Liver (tissue), 9 donors: ENCODE measurements around the gene TLNRD1. TPM values are rescaled to one million over a fixed set of nuclear protein-coding genes. Genes with fewer than 3 reads are reported as not detected.

Source experiments
- DNase-seq: peaks from one replicate; pipeline ENCODE4 v3.0.0-alpha.2; 2017; ENCODE audit warnings: low spot score
- H3K27ac ChIP-seq, 2 donors: one replicate each; pipeline ENCODE4 v1.7.0; 2013; ENCODE audit warnings: inconsistent platforms in 2 of 2, low read length in 2 of 2, control low read depth in 1 of 2, low read depth in 1 of 2, mild to moderate bottlenecking in 1 of 2
- H3K27me3 ChIP-seq, 4 donors: one replicate each; pipeline versions ENCODE4 v1.6.1 to v1.7.0; 2013; ENCODE audit warnings: low read length in 3 of 4, inconsistent platforms in 1 of 4, mild to moderate bottlenecking in 1 of 4, moderate library complexity in 1 of 4; ENCODE audit not compliant: control insufficient read depth in 4 of 4, insufficient read depth in 4 of 4
- H3K36me3 ChIP-seq, 4 donors: one replicate each; pipeline versions ENCODE4 v1.6.1 to v1.7.0; 2013; ENCODE audit warnings: low read length in 3 of 4, mild to moderate bottlenecking in 3 of 4, low read depth in 1 of 4, moderate library complexity in 1 of 4; ENCODE audit not compliant: control insufficient read depth in 4 of 4, insufficient read depth in 3 of 4
- H3K4me1 ChIP-seq, 4 donors: one replicate each; pipeline versions ENCODE4 v1.6.1 to v1.7.0; 2013; ENCODE audit warnings: low read length in 3 of 4, mild to moderate bottlenecking in 3 of 4, moderate library complexity in 1 of 4; ENCODE audit not compliant: control insufficient read depth in 4 of 4, insufficient read depth in 4 of 4
- H3K4me3 ChIP-seq, 3 donors: one replicate each; pipeline versions ENCODE4 v1.6.1 to v1.7.0; 2013; ENCODE audit warnings: low read length in 3 of 3, control low read depth in 1 of 3, low read depth in 1 of 3, mild to moderate bottlenecking in 1 of 3
- H3K9ac ChIP-seq, 2 donors: one replicate each; pipeline ENCODE4 v1.7.0; 2013; ENCODE audit warnings: low read length in 2 of 2, mild to moderate bottlenecking in 2 of 2, moderate library complexity in 2 of 2, control low read depth in 1 of 2, low read depth in 1 of 2
- H3K9me3 ChIP-seq, 4 donors: one replicate each; pipeline versions ENCODE4 v1.6.1 to v1.7.0; 2013; ENCODE audit warnings: low read length in 3 of 4; ENCODE audit not compliant: control insufficient read depth in 4 of 4
- ATF3 ChIP-seq: IDR thresholded peaks from 2 replicates; pipeline ENCODE4 v1.6.1; 2016; ENCODE audit warnings: antibody characterized with exemption
- EGR1 ChIP-seq, 2 donors: IDR thresholded peaks; 2 replicates each; pipeline ENCODE4 v1.6.1; 2016 to 2018; ENCODE audit warnings: antibody characterized with exemption in 2 of 2, low read depth in 2 of 2
- FOXA1 ChIP-seq: IDR thresholded peaks from 2 replicates; pipeline ENCODE4 v1.6.1; 2016; ENCODE audit warnings: antibody characterized with exemption
- FOXA2 ChIP-seq: IDR thresholded peaks from 2 replicates; pipeline ENCODE4 v1.6.1; 2016; ENCODE audit warnings: antibody characterized with exemption
- GABPA ChIP-seq, 2 donors: IDR thresholded peaks in 1 of 2; conservative IDR thresholded peaks in 1 of 2; 2 replicates each; pipeline ENCODE4 v1.6.1; 2016; ENCODE audit warnings: antibody characterized with exemption in 2 of 2, mild to moderate bottlenecking in 1 of 2, moderate library complexity in 1 of 2
- HNF4A ChIP-seq, 2 donors: conservative IDR thresholded peaks; 2 replicates each; pipeline ENCODE4 v1.6.1; 2016; ENCODE audit warnings: antibody characterized with exemption in 2 of 2, mild to moderate bottlenecking in 2 of 2
- HNF4G ChIP-seq: IDR thresholded peaks from 2 replicates; pipeline ENCODE4 v1.6.1; 2016; ENCODE audit warnings: antibody characterized with exemption
- JUND ChIP-seq, 2 donors: IDR thresholded peaks; 2 replicates each; pipeline ENCODE4 v1.6.1; 2016; ENCODE audit warnings: antibody characterized with exemption in 2 of 2
- NR2F2 ChIP-seq: IDR thresholded peaks from 2 replicates; pipeline ENCODE4 v1.6.1; 2016; ENCODE audit warnings: antibody characterized with exemption
- RAD21 ChIP-seq, 2 donors: IDR thresholded peaks; 2 replicates each; pipeline ENCODE4 v1.6.1; 2016; ENCODE audit warnings: antibody characterized with exemption in 2 of 2, mild to moderate bottlenecking in 2 of 2
- REST ChIP-seq: IDR thresholded peaks from 2 replicates; pipeline ENCODE4 v1.6.1; 2016; ENCODE audit warnings: antibody characterized with exemption, mild to moderate bottlenecking
- RXRA ChIP-seq, 2 donors: IDR thresholded peaks; 2 replicates each; pipeline ENCODE4 v1.6.1; 2017 to 2018; ENCODE audit warnings: antibody characterized with exemption in 2 of 2, mild to moderate bottlenecking in 1 of 2
- SP1 ChIP-seq: IDR thresholded peaks from 2 replicates; pipeline ENCODE4 v1.6.1; 2018; ENCODE audit warnings: antibody characterized with exemption, mild to moderate bottlenecking
- TAF1 ChIP-seq: conservative IDR thresholded peaks from 2 replicates; pipeline ENCODE4 v1.6.1; 2016; ENCODE audit warnings: antibody characterized with exemption, mild to moderate bottlenecking
- YY1 ChIP-seq: IDR thresholded peaks from 2 replicates; pipeline ENCODE4 v1.6.1; 2016; ENCODE audit warnings: antibody characterized with exemption, mild to moderate bottlenecking
- WGBS: extraction: QIAGEN DNeasy Blood & Tissue Kit; methylation state at CpG from one replicate; pipeline ENCODE4 v1.1.7; 2013; 5-methylcytosine and 5-hydroxymethylcytosine counted together
- polyA plus RNA-seq, 2 donors: library from polyadenylated mRNA; stranded (reverse) in 1 of 2; unstranded in 1 of 2; fragments of 200-250 nt in 1 of 2; fragments of >200 nt in 1 of 2; fragmentation: Nextera tagmentation in 1 of 2; extraction: Ambion mirVana in 1 of 2; gene quantifications; one replicate each; pipeline versions ENCODE4 v1.2.1 to v1.2.3, GENCODE V29; 2013 to 2015
- total RNA-seq, 2 donors: library from RNA; depleted of rRNA; stranded (reverse); fragments of >200 nt; gene quantifications; one replicate each; pipeline ENCODE4 v1.2.3, GENCODE V29; 2014
- TF ChIP-seq, protein P1 (sequence below): IDR thresholded peaks from 2 replicates; pipeline ENCODE4 v1.6.1; 2016; ENCODE audit warnings: antibody characterized with exemption
- TF ChIP-seq, protein P2 (sequence below): fragments of 150-350 bp; IDR thresholded peaks from 2 replicates; pipeline ENCODE4 v1.5.1; 2017; ENCODE audit warnings: improper control_type of control experiment, low read depth, low read length; ENCODE audit not compliant: missing input control
- TF ChIP-seq, protein P3 (sequence below): IDR thresholded peaks from 2 replicates; pipeline ENCODE4 v1.6.1; 2016; ENCODE audit warnings: antibody characterized with exemption
- donor health status: healthy.
- donor health status: healthy.
- donor health status: healthy.
- donor health status: healthy.
- donor health status: healthy.

Gene TLNRD1
- total and polyA plus RNA-seq, 4 donors: 1.1 to 5.8 (median 3.2) TPM

DNA sequence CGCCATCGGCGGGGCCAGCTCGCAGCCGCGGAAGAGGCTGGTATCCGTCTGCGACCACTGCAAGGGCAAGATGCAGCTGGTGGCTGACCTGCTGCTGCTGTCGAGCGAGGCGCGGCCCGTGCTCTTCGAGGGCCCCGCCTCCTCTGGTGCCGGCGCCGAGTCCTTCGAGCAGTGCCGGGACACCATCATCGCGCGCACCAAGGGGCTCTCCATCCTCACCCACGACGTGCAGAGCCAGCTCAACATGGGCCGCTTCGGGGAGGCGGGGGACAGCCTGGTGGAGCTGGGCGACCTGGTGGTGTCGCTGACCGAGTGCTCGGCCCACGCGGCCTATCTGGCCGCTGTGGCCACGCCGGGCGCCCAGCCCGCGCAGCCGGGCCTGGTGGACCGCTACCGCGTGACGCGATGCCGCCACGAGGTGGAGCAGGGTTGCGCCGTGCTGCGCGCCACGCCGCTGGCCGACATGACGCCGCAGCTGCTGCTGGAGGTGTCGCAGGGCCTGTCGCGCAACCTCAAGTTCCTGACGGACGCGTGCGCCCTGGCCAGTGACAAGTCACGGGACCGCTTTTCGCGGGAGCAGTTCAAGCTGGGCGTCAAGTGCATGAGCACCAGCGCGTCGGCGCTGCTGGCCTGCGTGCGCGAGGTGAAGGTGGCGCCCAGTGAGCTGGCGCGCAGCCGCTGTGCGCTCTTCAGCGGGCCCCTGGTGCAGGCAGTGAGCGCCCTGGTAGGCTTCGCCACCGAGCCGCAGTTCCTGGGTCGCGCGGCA is 1.8 kb downstream of the TLNRD1 start:
- peak overlapping the region; percentile 73 to 94 (median 76) for H3K4me3 ChIP-seq
- H3K4me1 ChIP-seq: peaks cover 26 to 55% (median 39%) of the 10 kb centered on the region in 4 donors
- peak overlapping the region; percentile 94 to 95 for H3K27ac ChIP-seq
- TF ChIP-seq ATF3 (no peak), HNF4A (conservative IDR thresholded peaks at IDR 0.05) (no peak), RAD21 (IDR thresholded peaks at IDR 0.05) (no peak)
- TF ChIP-seq, protein P1, sequence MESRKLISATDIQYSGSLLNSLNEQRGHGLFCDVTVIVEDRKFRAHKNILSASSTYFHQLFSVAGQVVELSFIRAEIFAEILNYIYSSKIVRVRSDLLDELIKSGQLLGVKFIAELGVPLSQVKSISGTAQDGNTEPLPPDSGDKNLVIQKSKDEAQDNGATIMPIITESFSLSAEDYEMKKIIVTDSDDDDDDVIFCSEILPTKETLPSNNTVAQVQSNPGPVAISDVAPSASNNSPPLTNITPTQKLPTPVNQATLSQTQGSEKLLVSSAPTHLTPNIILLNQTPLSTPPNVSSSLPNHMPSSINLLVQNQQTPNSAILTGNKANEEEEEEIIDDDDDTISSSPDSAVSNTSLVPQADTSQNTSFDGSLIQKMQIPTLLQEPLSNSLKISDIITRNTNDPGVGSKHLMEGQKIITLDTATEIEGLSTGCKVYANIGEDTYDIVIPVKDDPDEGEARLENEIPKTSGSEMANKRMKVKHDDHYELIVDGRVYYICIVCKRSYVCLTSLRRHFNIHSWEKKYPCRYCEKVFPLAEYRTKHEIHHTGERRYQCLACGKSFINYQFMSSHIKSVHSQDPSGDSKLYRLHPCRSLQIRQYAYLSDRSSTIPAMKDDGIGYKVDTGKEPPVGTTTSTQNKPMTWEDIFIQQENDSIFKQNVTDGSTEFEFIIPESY: no peak
- WGBS: 70% methylated on average over 89 of the region's 89 CpGs
- no peak for DNase-seq
- H3K36me3 ChIP-seq: no peaks in the 10 kb centered on the region
- no peaks in the 10 kb centered on the region for H3K27me3 ChIP-seq
- no peaks in the 10 kb centered on the region for H3K9me3 ChIP-seq
- H3K9ac ChIP-seq: peak overlapping the region in 1 of 2 donors; percentile 71

DNA sequence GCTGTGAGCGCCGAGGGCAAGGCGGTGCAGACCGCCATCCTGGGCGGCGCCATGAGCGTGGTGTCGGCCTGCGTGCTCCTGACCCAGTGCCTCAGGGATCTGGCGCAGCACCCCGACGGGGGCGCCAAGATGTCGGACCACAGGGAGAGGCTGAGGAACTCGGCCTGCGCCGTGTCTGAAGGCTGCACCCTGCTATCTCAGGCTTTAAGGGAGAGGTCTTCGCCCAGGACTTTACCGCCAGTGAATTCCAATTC is 2.3 kb downstream of the TLNRD1 start:
- no peaks in the 10 kb centered on the region for H3K9me3 ChIP-seq
- H3K27ac ChIP-seq: no peak overlapping the region
- no peak overlapping the region for H3K9ac ChIP-seq
- 85% methylated on average over 19 of the region's 19 CpGs for WGBS
- no peaks in the 10 kb centered on the region for H3K36me3 ChIP-seq
- H3K4me1 ChIP-seq: peaks cover 27 to 60% (median 40%) of the 10 kb centered on the region in 4 donors
- no peak for DNase-seq
- TF ChIP-seq SP1: no peak
- no peak for TF ChIP-seq JUND (IDR thresholded peaks at IDR 0.05)
- TF ChIP-seq YY1: no peak
- TF ChIP-seq REST: no peak
- TF ChIP-seq HNF4G: no peak
- TF ChIP-seq HNF4A (conservative IDR thresholded peaks at IDR 0.05): no peak
- no peak for TF ChIP-seq TAF1
- H3K27me3 ChIP-seq: no peaks in the 10 kb centered on the region
- H3K4me3 ChIP-seq: peak overlapping the region in 2 of 3 donors; percentile 5 to 76

DNA sequence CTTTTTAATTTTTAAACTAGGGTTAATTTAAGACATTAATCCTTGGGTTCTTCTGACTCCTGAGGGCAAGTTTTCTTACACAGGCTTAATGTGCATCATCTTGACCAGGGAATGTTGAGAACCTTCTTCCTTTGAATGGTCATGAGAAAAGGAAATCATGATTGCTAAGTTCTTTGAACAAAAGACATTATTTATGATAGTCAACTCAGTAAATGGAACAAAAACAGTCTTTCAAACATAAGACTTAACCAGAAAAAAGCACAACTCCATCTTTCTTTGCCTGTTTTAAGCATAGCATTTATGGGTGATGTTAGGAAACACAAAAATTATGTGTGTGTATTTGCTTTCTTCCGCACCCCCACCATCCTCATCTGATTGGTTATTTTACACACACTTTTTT is 5.4 kb downstream of the TLNRD1 start:
- H3K4me1 ChIP-seq: peaks cover 24 to 55% (median 37%) of the 10 kb centered on the region in 4 donors
- H3K9ac ChIP-seq: peak overlapping the region in 1 of 2 donors; percentile 11
- WGBS: 96% methylated on average over 1 of the region's 1 CpG
- no peaks in the 10 kb centered on the region for H3K36me3 ChIP-seq
- no peak overlapping the region for H3K4me3 ChIP-seq
- no peaks in the 10 kb centered on the region for H3K9me3 ChIP-seq
- no peaks in the 10 kb centered on the region for H3K27me3 ChIP-seq
- H3K27ac ChIP-seq: peak overlapping the region; percentile 25 to 64
- no peak for DNase-seq
- no peak for TF ChIP-seq FOXA2
- TF ChIP-seq, protein P2, sequence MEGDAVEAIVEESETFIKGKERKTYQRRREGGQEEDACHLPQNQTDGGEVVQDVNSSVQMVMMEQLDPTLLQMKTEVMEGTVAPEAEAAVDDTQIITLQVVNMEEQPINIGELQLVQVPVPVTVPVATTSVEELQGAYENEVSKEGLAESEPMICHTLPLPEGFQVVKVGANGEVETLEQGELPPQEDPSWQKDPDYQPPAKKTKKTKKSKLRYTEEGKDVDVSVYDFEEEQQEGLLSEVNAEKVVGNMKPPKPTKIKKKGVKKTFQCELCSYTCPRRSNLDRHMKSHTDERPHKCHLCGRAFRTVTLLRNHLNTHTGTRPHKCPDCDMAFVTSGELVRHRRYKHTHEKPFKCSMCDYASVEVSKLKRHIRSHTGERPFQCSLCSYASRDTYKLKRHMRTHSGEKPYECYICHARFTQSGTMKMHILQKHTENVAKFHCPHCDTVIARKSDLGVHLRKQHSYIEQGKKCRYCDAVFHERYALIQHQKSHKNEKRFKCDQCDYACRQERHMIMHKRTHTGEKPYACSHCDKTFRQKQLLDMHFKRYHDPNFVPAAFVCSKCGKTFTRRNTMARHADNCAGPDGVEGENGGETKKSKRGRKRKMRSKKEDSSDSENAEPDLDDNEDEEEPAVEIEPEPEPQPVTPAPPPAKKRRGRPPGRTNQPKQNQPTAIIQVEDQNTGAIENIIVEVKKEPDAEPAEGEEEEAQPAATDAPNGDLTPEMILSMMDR: no peak
- no peak for TF ChIP-seq EGR1 (IDR thresholded peaks at IDR 0.05; ENCODE audit: low read depth in 2 of 2)
- TF ChIP-seq RAD21 (IDR thresholded peaks at IDR 0.05): no peak
- TF ChIP-seq ATF3: no peak
- TF ChIP-seq FOXA1: no peak
- TF ChIP-seq SP1: no peak
- TF ChIP-seq, protein P3, sequence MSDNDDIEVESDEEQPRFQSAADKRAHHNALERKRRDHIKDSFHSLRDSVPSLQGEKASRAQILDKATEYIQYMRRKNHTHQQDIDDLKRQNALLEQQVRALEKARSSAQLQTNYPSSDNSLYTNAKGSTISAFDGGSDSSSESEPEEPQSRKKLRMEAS: no peak
- no peak for TF ChIP-seq NR2F2
- TF ChIP-seq, protein P1: no peak
- no peak for TF ChIP-seq RXRA (IDR thresholded peaks at IDR 0.05)
- TF ChIP-seq TAF1: no peak
- TF ChIP-seq GABPA (IDR thresholded peaks at IDR 0.05 in 1 of 2, conservative IDR thresholded peaks at IDR 0.05 in 1 of 2): no peak
- no peak for TF ChIP-seq JUND (IDR thresholded peaks at IDR 0.05)
